Activated CD8-positive, alpha-beta T cell treated with anti-CD3 and anti-CD28 coated beads for 36 hours (primary cell): ENCODE data around the gene TSSK2. TPM values are rescaled to one million over a fixed set of nuclear protein-coding genes. Genes with fewer than 3 reads are reported as not detected.

Experiments
- ATAC-seq: fragments of 200-7000 bp; cut with Tn5 transposase; one replicate; pipeline ENCODE4 v1.10.0; 2021; ENCODE audit warnings: mild to moderate bottlenecking, moderate library complexity
- CTCF ChIA-PET: fragments of 350-600 bp; sonication (Branson Sonifier 250); formaldehyde crosslinking; loops from one replicate; lab custom pipeline; 2021; ENCODE audit warnings: antibody characterized with exemption; lab: Charles Lee
- POLR2A ChIA-PET: fragments of 350-600 bp; sonication (Branson Sonifier 250); formaldehyde crosslinking; loops from one replicate; lab custom pipeline; 2021; ENCODE audit warnings: antibody characterized with exemption; lab: Charles Lee
- DNase-seq: peaks from one replicate; pipeline ENCODE4 v3.0.0-alpha.2; 2020
- H3K27ac Mint-ChIP-seq: one replicate; pipeline ENCODE4 v1.8.0; 2021; ENCODE audit warnings: mild to moderate bottlenecking, mixed read lengths
- H3K27me3 Mint-ChIP-seq: one replicate; pipeline ENCODE4 v1.8.0; 2021; ENCODE audit warnings: mixed read lengths
- H3K36me3 Mint-ChIP-seq: one replicate; pipeline ENCODE4 v1.8.0; 2021; ENCODE audit warnings: low read depth, mixed read lengths
- H3K4me1 Mint-ChIP-seq: one replicate; pipeline ENCODE4 v1.8.0; 2021; ENCODE audit warnings: low read depth, mixed read lengths
- H3K4me3 Mint-ChIP-seq: one replicate; pipeline ENCODE4 v1.8.0; 2021; ENCODE audit warnings: mild to moderate bottlenecking, moderate library complexity, mixed read lengths
- H3K9me3 Mint-ChIP-seq: one replicate; pipeline ENCODE4 v1.8.0; 2021; ENCODE audit warnings: mixed read lengths
- CTCF ChIP-seq: fragments of 200-600 bp; IDR thresholded peaks from one replicate; pipeline ENCODE4 v1.8.0; 2022; ENCODE audit warnings: antibody characterized with exemption, mild to moderate bottlenecking
- intact Hi-C: fragments of 100-400 bp; cut with micrococcal nuclease; formaldehyde crosslinking; loops from one replicate; pipeline ENCODE4 v1.10.0; 2022
- total RNA-seq, 2 experiments: library from RNA; stranded (reverse); gene quantifications; one replicate each; pipeline ENCODE4 v1.2.3, GENCODE V29; 2021

TSSK2 gene
- total RNA-seq, 2 experiments from 2014 or later = not detected

- CTCF ChIA-PET = interaction anchor here (1.2 to 2.2 kb wide), 4 partner anchors 16 to 299 kb away, joined by 3 to 11 read pairs (median 7); partner anchors contain the start of gene ESS2
- H3K27ac Mint-ChIP-seq = no peak overlapping the region
- intact Hi-C loops = no loop called here
These were observed 47.1 kb downstream of the TSSK2 start for GRCh38 chr22:19178065-19178656.

GRCh38 chr22:19178657-19179496 is 47.8 kb downstream of the TSSK2 start, which contains the start of gene SLC25A1:
SLC25A1 (minus strand) TSS chr22:19178736; CDS start chr22:19178673, 63 bp downstream.
- H3K27ac Mint-ChIP-seq = peak within 1 kb of the TSS; percentile 53
- CTCF ChIA-PET = interaction anchor here (0.8 to 2.2 kb wide), 13 partner anchors 9 to 451 kb away, joined by 3 to 11 read pairs (median 5); partner anchors contain the start of genes C22orf39, CLTCL1 and ESS2
- POLR2A ChIA-PET = interaction anchor here (1.3 to 1.5 kb wide), 2 partner anchors 34 to 253 kb away, joined by 4 to 5 read pairs; partner anchors contain the start of genes ESS2 and HIRA
- peaks cover 2% of the 10 kb centered on the region for H3K36me3 Mint-ChIP-seq
- no peak for TF ChIP-seq CTCF
- intact Hi-C loops = no loop called here
- H3K9me3 Mint-ChIP-seq = no peaks in the 10 kb centered on the region
- peak within 1 kb of the TSS; percentile 75 for H3K4me3 Mint-ChIP-seq
- peaks cover 32% of the 10 kb centered on the region for H3K4me1 Mint-ChIP-seq
- no peaks in the 10 kb centered on the region for H3K27me3 Mint-ChIP-seq
- ATAC-seq = peak; percentile 85
- peak; percentile 88 for DNase-seq

More at GRCh38 chr22:19178065-19178656, 47.1 kb downstream of the TSSK2 start:
- TF ChIP-seq CTCF = no peak
- Mint-ChIP-seq H3K27me3 (no peaks in the 10 kb centered on the region), H3K9me3 (no peaks in the 10 kb centered on the region), H3K4me1 (peaks cover 40% of the 10 kb centered on the region), H3K4me3 (peak overlapping the region; percentile 62), H3K36me3 (peaks cover 6% of the 10 kb centered on the region)
- DNase-seq (peak; percentile 55), ATAC-seq (peak; percentile 43)
- POLR2A ChIA-PET = no interaction called here

GRCh38 chr22:19179497-19180048 is 48.5 kb downstream of the TSSK2 start:
- ChIA-PET CTCF (interaction anchor here (0.8 to 2.2 kb wide), 12 partner anchors 10 to 450 kb away, joined by 3 to 11 read pairs (median 6); partner anchors contain the start of genes C22orf39, CLTCL1 and ESS2), POLR2A (interaction anchor here (1.3 to 1.5 kb wide), 2 partner anchors 35 to 252 kb away, joined by 4 to 5 read pairs; partner anchors contain the start of genes ESS2 and HIRA)
- ATAC-seq (peak; percentile 55), DNase-seq (peak; percentile 70)
- H3K27ac Mint-ChIP-seq = peak overlapping the region; percentile 53
- peak overlapping the region; percentile 75 for H3K4me3 Mint-ChIP-seq
- H3K27me3 Mint-ChIP-seq = no peaks in the 10 kb centered on the region
- intact Hi-C loops = no loop called here
- TF ChIP-seq CTCF = peak; percentile 79
- H3K4me1 Mint-ChIP-seq = peaks cover 25% of the 10 kb centered on the region
- H3K36me3 Mint-ChIP-seq = peaks cover 2% of the 10 kb centered on the region
- no peaks in the 10 kb centered on the region for H3K9me3 Mint-ChIP-seq

- Mint-ChIP-seq H3K36me3 (peaks cover 2% of the 10 kb centered on the region), H3K9me3 (no peaks in the 10 kb centered on the region), H3K4me3 (no peak overlapping the region), H3K27ac (no peak overlapping the region), H3K4me1 (peaks cover 25% of the 10 kb centered on the region), H3K27me3 (no peaks in the 10 kb centered on the region)
- no peak for TF ChIP-seq CTCF
- ATAC-seq = no peak
- intact Hi-C loops = no loop called here
- ChIA-PET POLR2A (interaction anchor here (1.3 to 1.5 kb wide), 2 partner anchors 36 to 251 kb away, joined by 4 to 5 read pairs; partner anchors contain the start of genes ESS2 and HIRA), CTCF (interaction anchor here (0.6 to 2.2 kb wide), 9 partner anchors 14 to 450 kb away, joined by 3 to 11 read pairs (median 6); partner anchors contain the start of genes C22orf39, CLTCL1 and ESS2)
- no peak for DNase-seq
These were observed 49.1 kb downstream of the TSSK2 start for GRCh38 chr22:19180234-19180633.
